GM12865 (cell line): ENCODE data around the gene ECHDC3.

Experiments used
- DNase-seq: peaks from one replicate; pipeline ENCODE4 v3.0.0; 2010; ENCODE audit warnings: low read depth
- H3K4me3 ChIP-seq: 2 replicates; pipeline ENCODE4 v1.5.1; 2011; ENCODE audit warnings: mild to moderate bottlenecking, low read depth, low read length, control low read depth
- CTCF ChIP-seq: IDR thresholded peaks from 2 replicates; pipeline ENCODE4 v1.5.1; 2011; ENCODE audit warnings: low read length, control low read depth, low read depth, inconsistent platforms; ENCODE audit not compliant: insufficient read depth; ENCODE audit errors: missing control alignments

The ECHDC3 gene

GRCh38 chr10:11763501-11763861 lies 21.3 kb downstream of the ECHDC3 start:
- no peak for TF ChIP-seq CTCF
- no peak overlapping the region for H3K4me3 ChIP-seq
- DNase-seq = no peak

GRCh38 chr10:11765141-11765540 lies 23.0 kb downstream of the ECHDC3 start:
- no peak for TF ChIP-seq CTCF
- H3K4me3 ChIP-seq = no peak overlapping the region
- no peak for DNase-seq

GRCh38 chr10:11772575-11773288 lies 30.6 kb downstream of the ECHDC3 start:
- H3K4me3 ChIP-seq = no peak overlapping the region
- TF ChIP-seq CTCF = no peak
- no peak for DNase-seq

GRCh38 chr10:11773761-11774441 lies 31.7 kb downstream of the ECHDC3 start:
- no peak for DNase-seq

GRCh38 chr10:11775412-11775811 lies 33.2 kb downstream of the ECHDC3 start:
- no peak for DNase-seq
- TF ChIP-seq CTCF = no peak
- H3K4me3 ChIP-seq = no peak overlapping the region

More at GRCh38 chr10:11773761-11774441, 31.7 kb downstream of the ECHDC3 start:
- no peak for TF ChIP-seq CTCF
- no peak overlapping the region for H3K4me3 ChIP-seq

- no peak overlapping the region for H3K4me3 ChIP-seq
- DNase-seq = no peak
- no peak for TF ChIP-seq CTCF
Measured at GRCh38 chr10:11776080-11776479, 33.9 kb downstream of the ECHDC3 start.

- DNase-seq = no peak
- no peak overlapping the region for H3K4me3 ChIP-seq
- TF ChIP-seq CTCF = no peak
Measured at GRCh38 chr10:11781114-11781513, 38.9 kb downstream of the ECHDC3 start.
